Coronary artery (tissue), 2 donors: ENCODE measurements around the gene SLC25A21.

ENCODE experiments used
- DNase-seq: peaks from one replicate; pipeline ENCODE4 v3.0.0-alpha.2; 2017; ENCODE audit warnings: low spot score
- H3K27ac ChIP-seq, 2 donors: fragments of 200-600 bp; sonication (generic); one replicate each; pipeline ENCODE4 v1.5.1; 2016 to 2019
- H3K4me3 ChIP-seq: fragments of 200-600 bp; sonication (generic); 2 replicates; pipeline ENCODE4 v1.5.1; 2016; ENCODE audit warnings: mild to moderate bottlenecking, moderate library complexity
- CTCF ChIP-seq: fragments of 200-600 bp; sonication (generic); IDR thresholded peaks from one replicate; pipeline ENCODE4 v1.5.1; 2019; ENCODE audit warnings: antibody characterized with exemption

The SLC25A21 gene

GRCh38 chr14:36951380-36951911 is 221.0 kb downstream of the SLC25A21 start:
- Histone ChIP-seq H3K4me3 (no peak overlapping the region), H3K27ac (no peak overlapping the region)
- no peak for DNase-seq
- no peak for TF ChIP-seq CTCF

GRCh38 chr14:36950812-36951211 is 221.6 kb downstream of the SLC25A21 start:
- no peak for TF ChIP-seq CTCF
- Histone ChIP-seq H3K4me3 (no peak overlapping the region), H3K27ac (no peak overlapping the region)
- no peak for DNase-seq

GRCh38 chr14:36949371-36949770 is 223.0 kb downstream of the SLC25A21 start:
- Histone ChIP-seq H3K4me3 (no peak overlapping the region), H3K27ac (no peak overlapping the region)
- no peak for DNase-seq
- no peak for TF ChIP-seq CTCF

- TF ChIP-seq CTCF: no peak
- Histone ChIP-seq H3K27ac (no peak overlapping the region), H3K4me3 (no peak overlapping the region)
- no peak for DNase-seq
Observed at GRCh38 chr14:36948157-36948859, 224.1 kb downstream of the SLC25A21 start.

- Histone ChIP-seq H3K27ac (no peak overlapping the region), H3K4me3 (no peak overlapping the region)
- no peak for TF ChIP-seq CTCF
- no peak for DNase-seq
Observed at GRCh38 chr14:36947362-36947761, 225.0 kb downstream of the SLC25A21 start.

GRCh38 chr14:36946872-36947271 is 225.5 kb downstream of the SLC25A21 start:
- Histone ChIP-seq H3K4me3 (no peak overlapping the region), H3K27ac (no peak overlapping the region)
- no peak for TF ChIP-seq CTCF
- DNase-seq: no peak
